GM12878 (cell line): ENCODE results near the gene PRPS1. TPM values are rescaled to one million over a fixed set of nuclear protein-coding genes. Genes with fewer than 3 reads are reported as not detected.

ENCODE experiments used
- ATAC-seq: fragments of 200-7000 bp; cut with Tn5 transposase; 3 replicates; pipeline ENCODE4 v1.9.1; 2020; ENCODE audit warnings: mild to moderate bottlenecking, moderate library complexity
- BruUV-seq: library from RNA; stranded (reverse); fragments of 400-500 nt; replicated peaks from 2 replicates; lab custom pipeline; 2021; lab: Mats Ljungman, UMichigan
- CTCF ChIA-PET: fragments of 300-600 bp; sonication (Branson Sonifier 250); formaldehyde crosslinking; extraction: SDS; loops from one replicate; lab custom pipeline; 2021; ENCODE audit warnings: inconsistent platforms; lab: Yijun Ruan, JAX
- POLR2A ChIA-PET: fragments of 350-600 bp; formaldehyde crosslinking; extraction: SDS; loops from one replicate; lab custom pipeline; 2021; ENCODE audit warnings: inconsistent platforms; lab: Charles Lee
- RAD21 ChIA-PET: fragments of 300-600 bp; sonication (Branson Sonifier 250); formaldehyde crosslinking; loops from one replicate; lab custom pipeline; 2023; ENCODE audit warnings: antibody characterized with exemption; ENCODE audit not compliant: unreplicated experiment; lab: Charles Lee
- SMC1A ChIA-PET: fragments of 300-600 bp; sonication (Branson Sonifier 250); formaldehyde crosslinking; loops from one replicate; lab custom pipeline; 2023; ENCODE audit not compliant: unreplicated experiment, uncharacterized antibody; lab: Charles Lee
- DNase-seq: peaks from one replicate; pipeline ENCODE4 v3.0.0-alpha.2; 2011; ENCODE audit warnings: low read depth, low spot score
- FAIRE-seq: peaks from 3 replicates; lab custom pipeline; 2011; peaks lifted over from hg19 to GRCh38; lab: Jason Lieb, UNC
- H2AFZ ChIP-seq: 2 replicates; pipeline ENCODE4 v1.6.0; 2011; ENCODE audit warnings: low read depth, low read length, control low read depth; ENCODE audit not compliant: control insufficient read depth
- H3K27ac ChIP-seq: 2 replicates; pipeline ENCODE4 v1.5.1; 2011; ENCODE audit warnings: control low read depth; ENCODE audit not compliant: control insufficient read depth, insufficient read depth
- H3K27me3 ChIP-seq, 2 experiments: replicated peaks in 1 of 2; 2 replicates each; pipeline versions ENCODE4 v1.6.0 to v1.6.1; 2011; ENCODE audit warnings: low read length in 1 of 2; ENCODE audit not compliant: control insufficient read depth in 2 of 2, insufficient read depth in 2 of 2
- H3K36me3 ChIP-seq, 2 experiments: 2 replicates each; pipeline ENCODE4 v1.5.1; 2011; ENCODE audit warnings: low read length in 1 of 2; ENCODE audit not compliant: control insufficient read depth in 2 of 2, insufficient read depth in 2 of 2
- H3K4me1 ChIP-seq: 2 replicates; pipeline ENCODE4 v1.6.1; 2011; ENCODE audit warnings: mild to moderate bottlenecking, low read length, moderate library complexity, mixed read lengths; ENCODE audit not compliant: control insufficient read depth, insufficient read depth
- H3K4me2 ChIP-seq: 2 replicates; pipeline ENCODE4 v1.6.0; 2011; ENCODE audit warnings: control low read depth; ENCODE audit not compliant: control insufficient read depth, insufficient read depth
- H3K4me3 ChIP-seq: fragments of 200-600 bp; sonication (generic); 2 replicates; pipeline ENCODE4 v1.5.1; 2016
- H3K79me2 ChIP-seq: 2 replicates; pipeline ENCODE4 v1.6.0; 2011; ENCODE audit warnings: low read length; ENCODE audit not compliant: control insufficient read depth, insufficient read depth
- H3K9ac ChIP-seq: 2 replicates; pipeline ENCODE4 v1.8.0; 2011; ENCODE audit warnings: low read length, control low read depth, mixed read lengths; ENCODE audit not compliant: control insufficient read depth, insufficient read depth
- H3K9me3 ChIP-seq: replicated peaks from 3 replicates; pipeline ENCODE4 v1.5.1; 2011; ENCODE audit warnings: mild to moderate bottlenecking, low read length; ENCODE audit not compliant: control insufficient read depth, insufficient read depth
- H4K20me1 ChIP-seq: 2 replicates; pipeline ENCODE4 v1.6.0; 2011; ENCODE audit not compliant: control insufficient read depth, insufficient read depth
- EGR1 ChIP-seq, 2 experiments: IDR thresholded peaks; 1 replicate in 1 of 2; 2 replicates in 1 of 2; pipeline ENCODE4 v1.6.1; 2011 to 2012; ENCODE audit warnings: low read depth in 2 of 2, low read length in 2 of 2, borderline replicate concordance in 1 of 2, mild to moderate bottlenecking in 1 of 2, moderate library complexity in 1 of 2
- HCFC1 ChIP-seq: fragments of 150-350 bp; IDR thresholded peaks from 2 replicates; pipeline ENCODE4 v1.6.1; 2014; ENCODE audit warnings: low read length
- HDAC2 ChIP-seq: fragments of 200-600 bp; sonication (generic); IDR thresholded peaks from 2 replicates; pipeline ENCODE4 v1.6.1; 2017
- JUND ChIP-seq: IDR thresholded peaks from 2 replicates; pipeline ENCODE4 v1.6.1; 2012; ENCODE audit warnings: low read depth, mild to moderate bottlenecking, low read length, improper control_type of control experiment, moderate library complexity
- KAT2A ChIP-seq: conservative IDR thresholded peaks from 2 replicates; pipeline ENCODE4 v1.6.1; 2011; ENCODE audit warnings: low read depth, low read length; ENCODE audit not compliant: control insufficient read depth
- MEF2A ChIP-seq: IDR thresholded peaks from 2 replicates; pipeline ENCODE4 v1.6.1; 2011; ENCODE audit warnings: low read depth, mild to moderate bottlenecking, low read length, moderate library complexity; ENCODE audit not compliant: insufficient read depth
- NBN ChIP-seq: fragments of 450-650 bp; IDR thresholded peaks from 2 replicates; pipeline ENCODE4 v1.6.1; 2016
- NR2C2 ChIP-seq: IDR thresholded peaks from 2 replicates; pipeline ENCODE4 v1.6.1; 2011; ENCODE audit warnings: borderline replicate concordance, low read depth; ENCODE audit not compliant: control insufficient read depth, insufficient read length
- POLR2AphosphoS5 ChIP-seq: IDR thresholded peaks from 2 replicates; pipeline ENCODE4 v1.6.1; 2011; ENCODE audit warnings: mild to moderate bottlenecking, low read length, inconsistent platforms
- SIX5 ChIP-seq: IDR thresholded peaks from 2 replicates; pipeline ENCODE4 v1.6.1; 2011; ENCODE audit warnings: mild to moderate bottlenecking, low read depth, low read length, moderate library complexity; ENCODE audit not compliant: severe bottlenecking
- SMARCA5 ChIP-seq: fragments of 450-650 bp; IDR thresholded peaks from 2 replicates; pipeline ENCODE4 v1.6.1; 2017; ENCODE audit warnings: mild to moderate bottlenecking
- SPI1 ChIP-seq: IDR thresholded peaks from 2 replicates; pipeline ENCODE4 v1.6.1; 2011; ENCODE audit warnings: low read depth, mild to moderate bottlenecking, low read length, moderate library complexity, borderline replicate concordance; ENCODE audit not compliant: insufficient read depth
- YBX1 ChIP-seq: fragments of 450-650 bp; IDR thresholded peaks from 2 replicates; pipeline ENCODE4 v1.6.1; 2016; ENCODE audit warnings: antibody characterized with exemption
- WGBS: methylation state at CpG from one replicate; pipeline ENCODE4 v1.1.6; 2016; ENCODE audit warnings: low lambda C conversion rate; ENCODE audit not compliant: insufficient replicate concordance, insufficient coverage; ENCODE audit errors: missing lambda C conversion rate; 5-methylcytosine and 5-hydroxymethylcytosine counted together
- in situ Hi-C: fragments of 300-500 bp; cut with MboI; formaldehyde crosslinking; loops from 9 replicates; pipeline ENCODE4 v1.14.3; 2018; ENCODE audit warnings: mixed read lengths
- intact Hi-C: fragments of 100-400 bp; cut with micrococcal nuclease; formaldehyde crosslinking; loops from one replicate; pipeline ENCODE4 v1.14.2; 2022; ENCODE audit not compliant: unreplicated experiment
- polyA plus RNA-seq, 11 experiments: library from polyadenylated mRNA; depleted of rRNA in 4 of 11; unstranded in 6 of 11; stranded (reverse) in 5 of 11; fragments of >200 nt; fragmentation: Nextera tagmentation in 4 of 11; fragmentation: Illumina TruSeq in 1 of 11; extraction: Ambion mirVana in 4 of 11; extraction: Trizol in 1 of 11; gene quantifications; 1 replicate in 1 of 11; 2 replicates in 10 of 11; pipeline versions ENCODE4 v1.2.1 to v1.2.3, GENCODE V29; 2011 to 2016; ENCODE audit warnings: inconsistent platforms in 2 of 11, missing spikeins in 2 of 11, low read depth in 1 of 11
- total RNA-seq, 4 experiments: library from RNA; depleted of rRNA in 3 of 4; stranded (reverse); fragments of >200 nt in 3 of 4; fragmentation: Illumina TruSeq in 1 of 4; extraction: Trizol in 1 of 4; gene quantifications; 2 replicates each; pipeline versions ENCODE4 v1.2.1 to v1.2.3, GENCODE V29; 2013 to 2021
- TF ChIP-seq, protein P1 (sequence below): IDR thresholded peaks from 2 replicates; pipeline ENCODE4 v1.6.1; 2012; ENCODE audit warnings: low read length, inconsistent platforms
- TF ChIP-seq, protein P2 (sequence below): IDR thresholded peaks from 2 replicates; pipeline ENCODE4 v1.6.1; 2011; ENCODE audit warnings: borderline replicate concordance, low read depth, mild to moderate bottlenecking, moderate library complexity, low read length; ENCODE audit not compliant: insufficient read depth, poor library complexity, severe bottlenecking
- TF ChIP-seq, protein P3 (sequence below): IDR thresholded peaks from 2 replicates; pipeline ENCODE4 v1.6.1; 2011; ENCODE audit warnings: low read depth, low read length, improper control_type of control experiment, borderline replicate concordance
- TF ChIP-seq, protein P4 (sequence below): IDR thresholded peaks from 2 replicates; pipeline ENCODE4 v1.6.1; 2012; ENCODE audit warnings: low read depth, low read length, improper control_type of control experiment

Gene PRPS1
- total and polyA plus RNA-seq, 10 of the 15 experiments (the other 5 are each of a cell fraction or from before 2014, with no cell fraction given) = 26.5 to 86.5 (median 61.1) TPM

DNA sequence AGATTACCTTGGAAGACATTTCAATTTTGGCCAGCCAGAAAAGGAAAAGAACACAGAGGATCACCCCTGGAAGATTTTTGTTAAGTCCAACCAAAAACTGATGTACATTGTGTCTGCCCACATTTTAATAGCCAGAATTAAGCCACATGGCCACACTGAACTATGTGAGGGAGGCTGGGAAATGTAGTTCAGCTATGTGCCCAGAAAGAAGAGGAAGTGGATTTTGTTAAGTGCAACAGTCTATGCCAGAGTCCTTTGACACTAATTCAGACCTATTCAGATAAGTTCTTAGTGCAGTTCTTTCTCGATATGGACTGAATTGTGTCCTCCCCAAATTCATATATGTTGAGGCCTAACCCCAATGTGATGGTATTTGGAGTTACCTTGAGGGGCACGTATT lies 18.4 kb downstream of the PRPS1 start (continued):
- peak; percentile 46 for TF ChIP-seq SIX5
- TF ChIP-seq SPI1 = peak; percentile 77
- peak; percentile 47; the same call in 1 of the 2 replicates for TF ChIP-seq HCFC1

DNA sequence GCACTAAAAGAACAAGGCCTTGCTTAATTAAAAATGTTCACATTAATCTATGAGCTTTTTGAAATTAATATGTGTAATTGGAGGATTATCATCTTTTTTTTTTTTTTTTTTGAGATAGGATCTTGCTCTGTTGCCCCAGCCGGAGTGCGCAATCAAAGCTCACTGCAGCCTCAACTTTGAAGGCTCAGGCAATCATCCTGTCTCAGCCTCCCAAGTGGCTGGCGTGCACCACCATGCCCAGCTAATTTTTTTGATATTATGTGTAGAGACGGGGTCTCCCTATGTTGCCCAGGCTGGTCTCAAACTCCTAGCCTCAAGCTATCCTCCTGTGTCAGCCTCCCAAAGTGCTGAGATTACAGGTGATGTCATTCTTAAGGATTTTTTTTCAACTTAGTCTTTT lies 20.0 kb downstream of the PRPS1 start:
- intact Hi-C loops (no loop called here), in situ Hi-C loops (no loop called here)
- Histone ChIP-seq H3K27ac (no peak overlapping the region), H2AFZ (no peak overlapping the region), H3K9me3 (no peaks in the 10 kb centered on the region), H3K36me3 (peaks cover 0 to 3% of the 10 kb centered on the region in 2 experiments; a peak in 2 of 4 replicates), H4K20me1 (no peaks in the 10 kb centered on the region), H3K4me2 (no peak overlapping the region), H3K4me1 (no peaks in the 10 kb centered on the region), H3K9ac (no peak overlapping the region), H3K4me3 (no peak overlapping the region), H3K27me3 (no peaks in the 10 kb centered on the region), H3K79me2 (no peaks in the 10 kb centered on the region)
- SMC1A ChIA-PET = interaction anchor here (1.3 kb wide), 1 partner anchor 18 kb away, joined by 3 read pairs; no protein-coding TSS in a partner anchor
- 45% methylated on average over 2 of the region's 4 CpGs for WGBS
- POLR2A ChIA-PET = interaction anchor here (0.6 kb wide), 1 partner anchor 72 kb away, joined by 3 read pairs; no protein-coding TSS in a partner anchor
- DNase-seq = no peak
- CTCF ChIA-PET = interaction anchor here (0.7 to 1.3 kb wide), 2 partner anchors 11 to 478 kb away, joined by 4 to 5 read pairs; no protein-coding TSS in a partner anchor
- no peak for FAIRE-seq
- RAD21 ChIA-PET = no interaction called here
- no peak for ATAC-seq
- BruUV-seq = no TSS peak
- TF ChIP-seq EGR1 (IDR thresholded peaks at IDR 0.05; ENCODE audit: borderline replicate concordance in 1 of 2, low read depth in 2 of 2, low read length in 2 of 2) = no peak
- no peak for TF ChIP-seq POLR2AphosphoS5
- TF ChIP-seq MEF2A = no peak
- no peak for TF ChIP-seq NBN
- no peak for TF ChIP-seq KAT2A
- no peak for TF ChIP-seq SMARCA5
- TF ChIP-seq, protein P1, sequence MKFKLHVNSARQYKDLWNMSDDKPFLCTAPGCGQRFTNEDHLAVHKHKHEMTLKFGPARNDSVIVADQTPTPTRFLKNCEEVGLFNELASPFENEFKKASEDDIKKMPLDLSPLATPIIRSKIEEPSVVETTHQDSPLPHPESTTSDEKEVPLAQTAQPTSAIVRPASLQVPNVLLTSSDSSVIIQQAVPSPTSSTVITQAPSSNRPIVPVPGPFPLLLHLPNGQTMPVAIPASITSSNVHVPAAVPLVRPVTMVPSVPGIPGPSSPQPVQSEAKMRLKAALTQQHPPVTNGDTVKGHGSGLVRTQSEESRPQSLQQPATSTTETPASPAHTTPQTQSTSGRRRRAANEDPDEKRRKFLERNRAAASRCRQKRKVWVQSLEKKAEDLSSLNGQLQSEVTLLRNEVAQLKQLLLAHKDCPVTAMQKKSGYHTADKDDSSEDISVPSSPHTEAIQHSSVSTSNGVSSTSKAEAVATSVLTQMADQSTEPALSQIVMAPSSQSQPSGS = no peak
- TF ChIP-seq, protein P2, sequence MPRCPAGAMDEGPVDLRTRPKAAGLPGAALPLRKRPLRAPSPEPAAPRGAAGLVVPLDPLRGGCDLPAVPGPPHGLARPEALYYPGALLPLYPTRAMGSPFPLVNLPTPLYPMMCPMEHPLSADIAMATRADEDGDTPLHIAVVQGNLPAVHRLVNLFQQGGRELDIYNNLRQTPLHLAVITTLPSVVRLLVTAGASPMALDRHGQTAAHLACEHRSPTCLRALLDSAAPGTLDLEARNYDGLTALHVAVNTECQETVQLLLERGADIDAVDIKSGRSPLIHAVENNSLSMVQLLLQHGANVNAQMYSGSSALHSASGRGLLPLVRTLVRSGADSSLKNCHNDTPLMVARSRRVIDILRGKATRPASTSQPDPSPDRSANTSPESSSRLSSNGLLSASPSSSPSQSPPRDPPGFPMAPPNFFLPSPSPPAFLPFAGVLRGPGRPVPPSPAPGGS = no peak
- TF ChIP-seq, protein P3, sequence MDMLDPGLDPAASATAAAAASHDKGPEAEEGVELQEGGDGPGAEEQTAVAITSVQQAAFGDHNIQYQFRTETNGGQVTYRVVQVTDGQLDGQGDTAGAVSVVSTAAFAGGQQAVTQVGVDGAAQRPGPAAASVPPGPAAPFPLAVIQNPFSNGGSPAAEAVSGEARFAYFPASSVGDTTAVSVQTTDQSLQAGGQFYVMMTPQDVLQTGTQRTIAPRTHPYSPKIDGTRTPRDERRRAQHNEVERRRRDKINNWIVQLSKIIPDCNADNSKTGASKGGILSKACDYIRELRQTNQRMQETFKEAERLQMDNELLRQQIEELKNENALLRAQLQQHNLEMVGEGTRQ = no peak
- no peak for TF ChIP-seq JUND
- no peak for TF ChIP-seq YBX1
- TF ChIP-seq HDAC2 = no peak
- TF ChIP-seq, protein P4, sequence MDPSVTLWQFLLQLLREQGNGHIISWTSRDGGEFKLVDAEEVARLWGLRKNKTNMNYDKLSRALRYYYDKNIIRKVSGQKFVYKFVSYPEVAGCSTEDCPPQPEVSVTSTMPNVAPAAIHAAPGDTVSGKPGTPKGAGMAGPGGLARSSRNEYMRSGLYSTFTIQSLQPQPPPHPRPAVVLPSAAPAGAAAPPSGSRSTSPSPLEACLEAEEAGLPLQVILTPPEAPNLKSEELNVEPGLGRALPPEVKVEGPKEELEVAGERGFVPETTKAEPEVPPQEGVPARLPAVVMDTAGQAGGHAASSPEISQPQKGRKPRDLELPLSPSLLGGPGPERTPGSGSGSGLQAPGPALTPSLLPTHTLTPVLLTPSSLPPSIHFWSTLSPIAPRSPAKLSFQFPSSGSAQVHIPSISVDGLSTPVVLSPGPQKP = no peak
- TF ChIP-seq NR2C2 = no peak
